GM12864 (cell line): ENCODE measurements around the gene STAT4.

ENCODE experiments used
- DNase-seq: peaks from one replicate; pipeline ENCODE4 v3.0.0-alpha.2; 2011; ENCODE audit warnings: low read depth
- H3K4me3 ChIP-seq: 2 replicates; pipeline ENCODE4 v1.5.1; 2011; ENCODE audit warnings: mild to moderate bottlenecking, low read depth, low read length, control low read depth
- TF ChIP-seq, protein P1 (sequence below): IDR thresholded peaks from 2 replicates; pipeline ENCODE4 v1.5.1; 2011; ENCODE audit warnings: low read depth, mild to moderate bottlenecking, moderate library complexity, low read length, control low read depth, inconsistent platforms; ENCODE audit errors: missing control alignments

STAT4 gene

DNA sequence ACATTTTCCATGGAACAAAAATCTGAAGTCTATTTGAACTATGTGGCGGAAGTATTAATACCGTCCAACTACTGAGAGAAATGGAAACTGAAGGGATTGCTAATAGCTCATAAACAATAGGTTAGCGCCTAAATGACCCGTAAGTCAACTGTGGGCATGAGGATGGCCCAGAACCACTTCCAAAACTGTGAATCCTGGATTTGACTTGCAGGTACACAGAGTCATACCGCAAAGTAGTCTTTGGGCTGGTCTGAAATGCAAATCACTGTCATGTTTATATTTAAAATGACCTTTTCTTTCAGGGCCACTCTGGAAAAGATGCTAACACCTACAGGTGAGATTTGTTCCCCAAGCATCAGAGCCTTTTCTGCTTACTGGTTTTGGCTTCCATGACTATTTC lies 50.6 kb downstream of the STAT4 start:
- TF ChIP-seq, protein P1, sequence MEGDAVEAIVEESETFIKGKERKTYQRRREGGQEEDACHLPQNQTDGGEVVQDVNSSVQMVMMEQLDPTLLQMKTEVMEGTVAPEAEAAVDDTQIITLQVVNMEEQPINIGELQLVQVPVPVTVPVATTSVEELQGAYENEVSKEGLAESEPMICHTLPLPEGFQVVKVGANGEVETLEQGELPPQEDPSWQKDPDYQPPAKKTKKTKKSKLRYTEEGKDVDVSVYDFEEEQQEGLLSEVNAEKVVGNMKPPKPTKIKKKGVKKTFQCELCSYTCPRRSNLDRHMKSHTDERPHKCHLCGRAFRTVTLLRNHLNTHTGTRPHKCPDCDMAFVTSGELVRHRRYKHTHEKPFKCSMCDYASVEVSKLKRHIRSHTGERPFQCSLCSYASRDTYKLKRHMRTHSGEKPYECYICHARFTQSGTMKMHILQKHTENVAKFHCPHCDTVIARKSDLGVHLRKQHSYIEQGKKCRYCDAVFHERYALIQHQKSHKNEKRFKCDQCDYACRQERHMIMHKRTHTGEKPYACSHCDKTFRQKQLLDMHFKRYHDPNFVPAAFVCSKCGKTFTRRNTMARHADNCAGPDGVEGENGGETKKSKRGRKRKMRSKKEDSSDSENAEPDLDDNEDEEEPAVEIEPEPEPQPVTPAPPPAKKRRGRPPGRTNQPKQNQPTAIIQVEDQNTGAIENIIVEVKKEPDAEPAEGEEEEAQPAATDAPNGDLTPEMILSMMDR = no peak
- no peak for DNase-seq
- no peak overlapping the region for H3K4me3 ChIP-seq

DNA sequence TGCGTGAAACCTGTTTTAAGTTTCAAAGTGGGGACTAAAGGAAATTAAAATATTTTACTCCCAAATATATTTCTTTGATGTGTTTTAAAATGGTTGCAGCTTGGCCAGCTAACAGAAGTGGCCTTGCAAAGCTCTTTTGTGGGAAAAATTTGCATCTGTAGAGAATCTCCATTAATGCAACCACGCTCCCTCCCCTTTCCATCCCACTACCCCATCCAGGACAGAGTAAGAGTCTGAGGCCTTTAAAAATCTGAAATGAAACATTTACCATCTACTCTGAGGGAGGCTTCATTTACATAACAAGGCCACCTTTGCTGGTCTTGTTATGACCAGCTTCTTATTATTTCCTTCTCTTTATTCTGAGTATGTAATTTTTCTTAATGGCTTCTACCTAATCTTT lies 63.5 kb downstream of the STAT4 start:
- TF ChIP-seq, protein P1 = no peak
- DNase-seq = no peak
- H3K4me3 ChIP-seq = no peak overlapping the region

DNA sequence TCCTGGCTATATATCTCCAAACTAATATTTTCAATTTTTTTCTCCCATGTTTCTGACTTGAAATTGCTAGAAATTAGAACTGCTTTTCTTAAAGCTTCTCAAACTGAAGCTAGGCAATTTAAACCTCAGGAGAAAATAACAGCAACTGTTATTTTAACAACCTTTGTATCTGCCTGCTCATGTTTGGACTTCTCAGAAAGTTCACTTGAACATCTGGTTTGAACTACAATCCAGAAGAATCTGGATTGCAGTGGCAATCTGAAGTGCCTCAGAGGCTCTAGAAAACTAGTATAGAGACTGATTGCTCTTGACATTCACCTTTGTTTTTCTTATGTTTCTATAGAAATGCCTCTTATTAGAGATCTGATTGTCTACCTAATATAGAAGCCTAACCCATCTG lies 64.1 kb downstream of the STAT4 start:
- DNase-seq = no peak
- TF ChIP-seq, protein P1 = no peak
- no peak overlapping the region for H3K4me3 ChIP-seq

DNA sequence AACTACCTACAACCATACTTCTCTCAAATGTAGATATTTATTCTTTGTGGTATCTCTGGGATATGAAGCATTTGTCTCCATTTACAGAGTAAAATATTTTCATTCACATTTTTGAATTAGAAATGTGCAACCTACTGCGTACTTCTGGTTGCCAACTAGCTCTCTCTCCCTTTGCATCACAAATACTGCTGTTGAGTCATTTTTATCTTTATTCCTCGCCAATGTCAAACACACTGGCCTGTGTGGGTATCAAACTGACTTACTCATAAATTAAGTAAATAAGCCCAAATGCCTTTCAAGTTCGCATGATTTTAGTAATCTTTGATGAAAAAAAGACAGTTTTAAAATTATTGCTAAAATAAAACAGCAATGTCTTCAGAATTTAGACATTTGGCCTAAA lies 67.3 kb downstream of the STAT4 start:
- no peak for DNase-seq
- TF ChIP-seq, protein P1 = no peak
- H3K4me3 ChIP-seq = no peak overlapping the region

DNA sequence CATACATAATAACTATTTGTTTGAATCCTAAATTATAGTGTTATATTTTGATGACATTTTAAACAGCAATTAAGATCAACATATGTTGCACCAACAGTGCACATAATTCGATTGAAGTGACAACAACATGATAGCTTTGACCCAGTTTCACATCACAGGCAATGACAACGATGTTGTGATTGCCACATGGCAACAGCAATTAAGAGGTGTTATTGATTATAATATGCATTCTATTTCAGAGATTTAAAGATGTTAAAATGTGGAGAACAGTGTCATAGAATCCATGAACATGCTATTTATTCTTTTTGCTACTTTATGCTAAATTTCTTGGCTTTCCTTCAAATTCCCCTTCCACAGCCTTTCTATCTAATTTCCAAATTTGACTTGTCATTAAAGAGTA lies 68.5 kb downstream of the STAT4 start:
- H3K4me3 ChIP-seq = no peak overlapping the region
- TF ChIP-seq, protein P1 = no peak
- no peak for DNase-seq

DNA sequence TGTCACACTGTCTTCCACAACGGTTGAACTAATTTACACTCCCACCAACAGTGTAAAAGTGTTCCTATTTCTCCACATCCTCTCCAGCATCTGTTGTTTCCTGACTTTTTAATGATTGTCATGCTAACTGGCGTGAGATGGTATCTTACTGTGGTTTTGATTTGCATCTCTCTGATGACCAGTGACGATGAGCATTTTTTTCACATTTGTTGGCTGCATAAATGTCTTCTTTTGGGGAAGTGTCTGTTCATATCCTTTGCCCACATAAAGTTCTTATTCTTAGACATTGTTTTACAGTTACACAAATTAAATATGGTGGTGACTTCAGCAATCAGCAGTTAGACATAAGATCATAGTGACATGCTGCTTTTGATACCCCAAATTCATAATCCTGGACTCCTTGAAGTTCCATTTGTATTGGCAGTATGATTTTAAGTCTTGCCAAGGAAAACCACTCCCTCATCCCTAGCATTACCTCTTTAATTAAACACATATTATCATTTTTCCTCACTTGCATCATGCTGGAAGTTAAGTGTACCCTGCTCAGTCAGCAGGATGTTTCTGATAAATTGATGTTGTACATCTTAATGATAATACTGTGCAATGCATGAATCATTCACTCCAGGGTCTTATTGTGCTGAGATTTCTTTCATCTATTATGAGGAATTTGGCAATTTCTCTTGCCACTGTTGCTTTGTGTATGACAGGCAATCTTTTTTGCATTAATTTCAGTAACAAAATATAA lies 69.2 kb downstream of the STAT4 start:
- TF ChIP-seq, protein P1 = no peak
- no peak overlapping the region for H3K4me3 ChIP-seq
- no peak for DNase-seq
